GM18951 (cell line): Measurements from ENCODE around the gene ANKRD12.

Source experiments
- POLR2A ChIP-seq: IDR thresholded peaks from 4 replicates; pipeline ENCODE4 v1.6.1; 2011; ENCODE audit warnings: mild to moderate bottlenecking; ENCODE audit not compliant: insufficient read length, insufficient read depth; ENCODE audit errors: extremely low read depth
- in situ Hi-C: fragments of 300-500 bp; cut with MboI; formaldehyde crosslinking; loops from one replicate; pipeline ENCODE4 v1.12.0; 2022; ENCODE audit warnings: low sequenced_read_pairs, mixed read lengths, inconsistent platforms; ENCODE audit not compliant: unreplicated experiment

ANKRD12 gene

GRCh38 chr18:9199681-9200080 lies 63.1 kb downstream of the ANKRD12 start:
- in situ Hi-C loops = no loop called here
- no peak for TF ChIP-seq POLR2A

- in situ Hi-C loops = no loop called here
- no peak for TF ChIP-seq POLR2A
Measured at GRCh38 chr18:9201224-9201623, 64.6 kb downstream of the ANKRD12 start.

- in situ Hi-C loops = no loop called here
- no peak for TF ChIP-seq POLR2A
Measured at GRCh38 chr18:9204659-9205058, 68.1 kb downstream of the ANKRD12 start.

- in situ Hi-C loops = no loop called here
Measured at GRCh38 chr18:9206421-9206820, 69.8 kb downstream of the ANKRD12 start.

GRCh38 chr18:9209279-9209678 lies 72.7 kb downstream of the ANKRD12 start:
- in situ Hi-C loops = no loop called here
- no peak for TF ChIP-seq POLR2A

More at GRCh38 chr18:9206421-9206820, 69.8 kb downstream of the ANKRD12 start:
- TF ChIP-seq POLR2A = no peak

GRCh38 chr18:9210966-9211365 lies 74.4 kb downstream of the ANKRD12 start:
- in situ Hi-C loops = no loop called here
- TF ChIP-seq POLR2A = no peak

GRCh38 chr18:9211955-9212354 lies 75.4 kb downstream of the ANKRD12 start:
- in situ Hi-C loops = no loop called here
- no peak for TF ChIP-seq POLR2A

- in situ Hi-C loops = no loop called here
- no peak for TF ChIP-seq POLR2A
Measured at GRCh38 chr18:9215221-9215933, 78.8 kb downstream of the ANKRD12 start.

GRCh38 chr18:9216459-9216858 lies 79.9 kb downstream of the ANKRD12 start:
- in situ Hi-C loops = no loop called here
- TF ChIP-seq POLR2A = no peak

- in situ Hi-C loops = no loop called here
- TF ChIP-seq POLR2A = no peak
Measured at GRCh38 chr18:9217743-9218451, 81.3 kb downstream of the ANKRD12 start.

GRCh38 chr18:9221040-9221439 lies 84.5 kb downstream of the ANKRD12 start:
- no peak for TF ChIP-seq POLR2A
- in situ Hi-C loops = no loop called here

- in situ Hi-C loops = no loop called here
Measured at GRCh38 chr18:9221661-9222060, 85.1 kb downstream of the ANKRD12 start.

GRCh38 chr18:9223356-9223755 lies 86.8 kb downstream of the ANKRD12 start:
- no peak for TF ChIP-seq POLR2A
- in situ Hi-C loops = no loop called here

More at GRCh38 chr18:9221661-9222060, 85.1 kb downstream of the ANKRD12 start:
- TF ChIP-seq POLR2A = no peak

- in situ Hi-C loops = no loop called here
- TF ChIP-seq POLR2A = no peak
Measured at GRCh38 chr18:9226463-9226862, 89.9 kb downstream of the ANKRD12 start.

- in situ Hi-C loops = no loop called here
- TF ChIP-seq POLR2A = no peak
Measured at GRCh38 chr18:9231852-9232486, 95.4 kb downstream of the ANKRD12 start.
